ENCODE measurements around the gene RELT.

RELT gene

GRCh38 chr11:73353422-73353821 lies 22.8 kb upstream of the RELT start:
- H4K20me1 ChIP-seq: no peaks in the 10 kb centered on the region
- peak overlapping the region in 3 of 11 experiments; percentile 27 to 34 (median 27); a peak in 4 of 22 replicates for H3K9ac ChIP-seq
- H3K27me3 ChIP-seq: no peaks in the 10 kb centered on the region
- no peak overlapping the region for H3K4me3 ChIP-seq
- no peak for TF ChIP-seq Cebpa-rat (IDR thresholded peaks at IDR 0.05)
- H3K27ac ChIP-seq: 0 out of 22 replicates have a peak overlapping the region, but pooled peaks of 1 of the 11 experiments have one; percentile 15
- H3K36me3 ChIP-seq: no peaks in the 10 kb centered on the region
- H3K4me1 ChIP-seq: peaks cover 28 to 54% (median 47%) of the 10 kb centered on the region in 10 experiments
- H3K9me3 ChIP-seq (replicated peaks in 1 of 11): no peaks in the 10 kb centered on the region
- peak overlapping the region in 8 of 11 experiments; percentile 29 to 69 (median 36); a peak in 14 of 22 replicates for H3K4me2 ChIP-seq

- no peak overlapping the region for H3K4me3 ChIP-seq
- H4K20me1 ChIP-seq: no peaks in the 10 kb centered on the region
- no peak for TF ChIP-seq Cebpa-rat (IDR thresholded peaks at IDR 0.05)
- peak overlapping the region in 2 of 11 experiments; percentile 60 to 69; a peak in 4 of 22 replicates for H3K4me2 ChIP-seq
- no peaks in the 10 kb centered on the region for H3K27me3 ChIP-seq
- no peaks in the 10 kb centered on the region for H3K36me3 ChIP-seq
- no peaks in the 10 kb centered on the region for H3K9me3 ChIP-seq (replicated peaks in 1 of 11)
- peaks cover 43 to 70% (median 63%) of the 10 kb centered on the region in 10 experiments for H3K4me1 ChIP-seq
- H3K27ac ChIP-seq: no peak overlapping the region; a peak in 1 of 22 replicates
- H3K9ac ChIP-seq: no peak overlapping the region
These were observed 21.1 kb upstream of the RELT start for GRCh38 chr11:73355109-73355508.

GRCh38 chr11:73356979-73357860 lies 19.0 kb upstream of the RELT start:
- H4K20me1 ChIP-seq: no peaks in the 10 kb centered on the region
- H3K4me3 ChIP-seq: no peak overlapping the region
- peaks cover 41 to 78% (median 69%) of the 10 kb centered on the region in 10 experiments for H3K4me1 ChIP-seq
- H3K27me3 ChIP-seq: no peaks in the 10 kb centered on the region
- peak overlapping the region in 2 of 11 experiments; percentile 13 to 86; a peak in 2 of 22 replicates for H3K27ac ChIP-seq
- peak overlapping the region in 1 of 11 experiments; percentile 25; a peak in 1 of 22 replicates for H3K9ac ChIP-seq
- TF ChIP-seq Cebpa-rat (IDR thresholded peaks at IDR 0.05): no peak
- H3K4me2 ChIP-seq: peak overlapping the region; percentile 18 to 95 (median 87); a peak in 20 of 22 replicates
- H3K36me3 ChIP-seq: peaks cover 0 to 4% (median 0%) of the 10 kb centered on the region in 11 experiments; a peak in 1 of 22 replicates
- no peaks in the 10 kb centered on the region for H3K9me3 ChIP-seq (replicated peaks in 1 of 11)

- Histone ChIP-seq H3K36me3 (peaks cover 0 to 13% (median 0%) of the 10 kb centered on the region in 11 experiments; a peak in 3 of 22 replicates), H3K4me1 (peaks cover 41 to 70% (median 64%) of the 10 kb centered on the region in 10 experiments), H3K9me3 (replicated peaks in 1 of 11) (no peaks in the 10 kb centered on the region), H3K4me2 (peak overlapping the region; percentile 18 to 95 (median 87); a peak in 20 of 22 replicates), H3K27me3 (no peaks in the 10 kb centered on the region), H3K27ac (peak overlapping the region in 2 of 11 experiments; percentile 9 to 86; a peak in 1 of 22 replicates), H3K4me3 (no peak overlapping the region), H3K9ac (no peak overlapping the region), H4K20me1 (no peaks in the 10 kb centered on the region)
- no peak for TF ChIP-seq Cebpa-rat (IDR thresholded peaks at IDR 0.05)
These were observed 18.1 kb upstream of the RELT start for GRCh38 chr11:73358071-73358470.

GRCh38 chr11:73359341-73359740 lies 16.9 kb upstream of the RELT start:
- Histone ChIP-seq H3K9ac (peak overlapping the region; percentile 63 to 77 (median 73)), H3K27me3 (no peaks in the 10 kb centered on the region), H3K4me2 (peak overlapping the region; percentile 79 to 95 (median 87)), H4K20me1 (no peaks in the 10 kb centered on the region), H3K9me3 (replicated peaks in 1 of 11) (no peaks in the 10 kb centered on the region), H3K27ac (peak overlapping the region; percentile 62 to 86 (median 76)), H3K4me3 (peak overlapping the region in 7 of 10 experiments; percentile 1 to 46 (median 28); a peak in 9 of 20 replicates), H3K36me3 (peaks cover 0 to 18% (median 0%) of the 10 kb centered on the region in 11 experiments; a peak in 3 of 22 replicates), H3K4me1 (peaks cover 41 to 68% (median 62%) of the 10 kb centered on the region in 10 experiments)
- no peak for TF ChIP-seq Cebpa-rat (IDR thresholded peaks at IDR 0.05)

GRCh38 chr11:73359930-73360742 lies 16.1 kb upstream of the RELT start:
- Histone ChIP-seq H3K9me3 (replicated peaks in 1 of 11) (no peaks in the 10 kb centered on the region), H3K27ac (peak overlapping the region; percentile 62 to 86 (median 76)), H3K4me2 (peak overlapping the region; percentile 79 to 95 (median 87)), H4K20me1 (no peaks in the 10 kb centered on the region), H3K4me3 (peak overlapping the region in 5 of 10 experiments; percentile 3 to 45 (median 28); a peak in 4 of 20 replicates), H3K9ac (peak overlapping the region; percentile 63 to 77 (median 73)), H3K27me3 (no peaks in the 10 kb centered on the region), H3K4me1 (peaks cover 41 to 69% (median 62%) of the 10 kb centered on the region in 10 experiments), H3K36me3 (peaks cover 0 to 18% (median 0%) of the 10 kb centered on the region in 11 experiments; a peak in 3 of 22 replicates)
- no peak for TF ChIP-seq Cebpa-rat (IDR thresholded peaks at IDR 0.05)

- peak overlapping the region; percentile 79 to 95 (median 87) for H3K4me2 ChIP-seq
- H3K4me3 ChIP-seq: no peak overlapping the region
- peaks cover 0 to 18% (median 0%) of the 10 kb centered on the region in 11 experiments; a peak in 3 of 22 replicates for H3K36me3 ChIP-seq
- peak overlapping the region in 9 of 11 experiments; percentile 62 to 86 (median 76); a peak in 11 of 22 replicates for H3K27ac ChIP-seq
- peak overlapping the region in 7 of 11 experiments; percentile 27 to 77 (median 69); a peak in 9 of 22 replicates for H3K9ac ChIP-seq
- no peaks in the 10 kb centered on the region for H3K27me3 ChIP-seq
- H3K4me1 ChIP-seq: peaks cover 43 to 76% (median 69%) of the 10 kb centered on the region in 10 experiments
- no peaks in the 10 kb centered on the region for H3K9me3 ChIP-seq (replicated peaks in 1 of 11)
- no peak for TF ChIP-seq Cebpa-rat (IDR thresholded peaks at IDR 0.05)
- no peaks in the 10 kb centered on the region for H4K20me1 ChIP-seq
These were observed 15.3 kb upstream of the RELT start for GRCh38 chr11:73360743-73361369.

All from BLaER1 treated with 17β-estradiol and CSF1 and Interleukin-3, amounts not matched to agents 10 nM and 100 nM (cell line).